Chondrocyte (in vitro differentiated cells): ENCODE results near the gene PRR9. TPM values are rescaled to one million over a fixed set of nuclear protein-coding genes. Genes with fewer than 3 reads are reported as not detected.

Experiments
- DNase-seq: peaks from one replicate; pipeline ENCODE4 v3.0.0; 2021; ENCODE audit warnings: mixed read lengths, low spot score
- H3K27ac Mint-ChIP-seq: one replicate; pipeline ENCODE4 v1.8.0; 2021; ENCODE audit warnings: mild to moderate bottlenecking, moderate library complexity, mixed read lengths; ENCODE audit not compliant: unreplicated experiment
- H3K27me3 Mint-ChIP-seq: 2 replicates; pipeline ENCODE4 v1.8.0; 2021; ENCODE audit warnings: low read depth, mixed read lengths
- H3K36me3 Mint-ChIP-seq: 2 replicates; pipeline ENCODE4 v1.8.0; 2021; ENCODE audit warnings: low read depth, mixed read lengths
- H3K4me1 Mint-ChIP-seq: 2 replicates; pipeline ENCODE4 v1.8.0; 2021; ENCODE audit warnings: low read depth, mild to moderate bottlenecking, mixed read lengths
- H3K4me3 Mint-ChIP-seq: one replicate; pipeline ENCODE4 v1.8.0; 2021; ENCODE audit warnings: mild to moderate bottlenecking, moderate library complexity, mixed read lengths; ENCODE audit not compliant: unreplicated experiment
- H3K9me3 Mint-ChIP-seq: 2 replicates; pipeline ENCODE4 v1.8.0; 2021; ENCODE audit warnings: low read depth, mixed read lengths
- total RNA-seq: library from RNA; stranded (reverse); gene quantifications from 3 replicates; pipeline ENCODE4 v1.2.1, GENCODE V29; 2021
- TF ChIP-seq, protein P1 (sequence below): fragments of 200-600 bp; sonication (generic); IDR thresholded peaks from 2 replicates; pipeline ENCODE4 v1.5.0; 2021; ENCODE audit warnings: antibody characterized with exemption, mild to moderate bottlenecking, moderate library complexity

The PRR9 gene
- total RNA-seq, 1 donor from 2014 or later: not detected

- no peak within 1 kb of the TSS for H3K27ac Mint-ChIP-seq
- no peaks in the 10 kb centered on the region for H3K9me3 Mint-ChIP-seq
- TF ChIP-seq, protein P1, sequence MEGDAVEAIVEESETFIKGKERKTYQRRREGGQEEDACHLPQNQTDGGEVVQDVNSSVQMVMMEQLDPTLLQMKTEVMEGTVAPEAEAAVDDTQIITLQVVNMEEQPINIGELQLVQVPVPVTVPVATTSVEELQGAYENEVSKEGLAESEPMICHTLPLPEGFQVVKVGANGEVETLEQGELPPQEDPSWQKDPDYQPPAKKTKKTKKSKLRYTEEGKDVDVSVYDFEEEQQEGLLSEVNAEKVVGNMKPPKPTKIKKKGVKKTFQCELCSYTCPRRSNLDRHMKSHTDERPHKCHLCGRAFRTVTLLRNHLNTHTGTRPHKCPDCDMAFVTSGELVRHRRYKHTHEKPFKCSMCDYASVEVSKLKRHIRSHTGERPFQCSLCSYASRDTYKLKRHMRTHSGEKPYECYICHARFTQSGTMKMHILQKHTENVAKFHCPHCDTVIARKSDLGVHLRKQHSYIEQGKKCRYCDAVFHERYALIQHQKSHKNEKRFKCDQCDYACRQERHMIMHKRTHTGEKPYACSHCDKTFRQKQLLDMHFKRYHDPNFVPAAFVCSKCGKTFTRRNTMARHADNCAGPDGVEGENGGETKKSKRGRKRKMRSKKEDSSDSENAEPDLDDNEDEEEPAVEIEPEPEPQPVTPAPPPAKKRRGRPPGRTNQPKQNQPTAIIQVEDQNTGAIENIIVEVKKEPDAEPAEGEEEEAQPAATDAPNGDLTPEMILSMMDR: no peak
- peaks cover 5% of the 10 kb centered on the region for H3K27me3 Mint-ChIP-seq
- no peaks in the 10 kb centered on the region for H3K4me1 Mint-ChIP-seq
- H3K4me3 Mint-ChIP-seq: no peak within 1 kb of the TSS
- no peak for DNase-seq
- H3K36me3 Mint-ChIP-seq: no peaks in the 10 kb centered on the region
Measured at GRCh38 chr1:153203130-153203529, 14.3 kb upstream of the PRR9 start, which contains the start of gene LELP1. LELP1 (plus strand) TSS chr1:153203430; CDS start chr1:153204708, 1,278 bp downstream.

GRCh38 chr1:153206631-153207030 is 10.8 kb upstream of the PRR9 start:
- Mint-ChIP-seq H3K4me1 (no peaks in the 10 kb centered on the region), H3K27ac (no peak overlapping the region), H3K9me3 (no peaks in the 10 kb centered on the region), H3K4me3 (no peak overlapping the region), H3K27me3 (peaks cover 10% of the 10 kb centered on the region), H3K36me3 (no peaks in the 10 kb centered on the region)
- TF ChIP-seq, protein P1: no peak
- no peak for DNase-seq

- DNase-seq: no peak
- Mint-ChIP-seq H3K36me3 (no peaks in the 10 kb centered on the region), H3K9me3 (no peaks in the 10 kb centered on the region), H3K4me3 (no peak overlapping the region), H3K27ac (no peak overlapping the region), H3K4me1 (no peaks in the 10 kb centered on the region), H3K27me3 (peaks cover 13% of the 10 kb centered on the region)
- TF ChIP-seq, protein P1: no peak
Measured at GRCh38 chr1:153210206-153210605, 7.2 kb upstream of the PRR9 start.

DNA sequence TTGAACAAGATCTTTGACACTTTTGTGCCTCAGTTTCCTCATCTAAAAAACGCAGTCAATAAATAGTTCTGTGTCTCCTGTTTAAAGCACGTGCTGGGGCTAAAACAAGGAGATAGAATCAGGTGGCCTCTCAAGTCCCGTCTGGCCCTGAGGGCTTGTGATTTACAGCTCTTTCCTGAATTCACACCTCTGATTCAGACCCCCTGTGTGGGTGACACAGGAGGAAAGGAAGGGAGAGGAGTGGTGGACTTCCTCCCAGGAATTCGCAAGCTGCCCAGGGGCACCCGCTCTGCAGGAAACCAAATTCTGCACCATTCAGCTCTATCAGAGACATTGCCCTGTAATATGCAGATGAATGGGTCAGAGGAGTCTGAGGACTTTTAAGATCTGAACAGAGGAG is 5.2 kb upstream of the PRR9 start:
- no peak overlapping the region for H3K4me3 Mint-ChIP-seq
- DNase-seq: no peak
- no peaks in the 10 kb centered on the region for H3K4me1 Mint-ChIP-seq
- no peaks in the 10 kb centered on the region for H3K9me3 Mint-ChIP-seq
- TF ChIP-seq, protein P1: no peak
- no peak overlapping the region for H3K27ac Mint-ChIP-seq
- H3K36me3 Mint-ChIP-seq: no peaks in the 10 kb centered on the region
- peaks cover 11% of the 10 kb centered on the region for H3K27me3 Mint-ChIP-seq

DNA sequence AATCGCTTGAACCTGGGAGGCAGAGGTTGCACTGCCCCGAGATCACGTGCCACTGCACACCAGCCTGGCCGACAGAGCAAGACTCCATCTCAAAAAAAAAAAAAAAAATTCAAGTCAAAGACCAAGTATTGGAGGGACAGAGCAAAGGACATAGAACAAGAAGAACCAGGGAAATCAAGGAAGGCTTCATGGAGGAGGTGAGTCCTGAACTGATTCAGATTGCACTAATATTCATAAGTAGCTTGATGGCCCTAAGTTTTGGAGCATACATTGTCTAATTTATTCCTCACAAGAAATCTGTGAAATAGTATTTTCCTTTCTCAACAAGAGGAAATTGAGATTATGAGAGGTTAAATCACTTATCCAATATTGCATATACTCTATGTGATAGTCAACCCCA is 3.9 kb upstream of the PRR9 start:
- Mint-ChIP-seq H3K27ac (no peak overlapping the region), H3K36me3 (no peaks in the 10 kb centered on the region), H3K4me3 (no peak overlapping the region), H3K4me1 (no peaks in the 10 kb centered on the region), H3K9me3 (no peaks in the 10 kb centered on the region), H3K27me3 (peaks cover 15% of the 10 kb centered on the region)
- no peak for DNase-seq
- TF ChIP-seq, protein P1: no peak
